Measurements from ENCODE around the gene MBD2. TPM values are rescaled to one million over a fixed set of nuclear protein-coding genes. Genes with fewer than 3 reads are reported as not detected.

MBD2 gene
- total RNA-seq, 1 experiment from 2014 or later, result 79.1 TPM

GRCh38 chr18:54242327-54242726, 17.9 kb upstream of the MBD2 start:
- Histone ChIP-seq H4K20me1 (ENCODE audit: insufficient read depth) (no peaks in the 10 kb centered on the region), H3K27me3 (ENCODE audit: insufficient read depth, low read length) (no peaks in the 10 kb centered on the region), H3K4me1 (ENCODE audit: control insufficient read depth in 1 of 2, insufficient read depth in 2 of 2, low read length in 2 of 2) (no peaks in the 10 kb centered on the region), H2AFZ (ENCODE audit: low read depth, low read length, poor library complexity, severe bottlenecking) (no peak overlapping the region), H3K27ac (ENCODE audit: low read depth, low read length) (no peak overlapping the region), H3K9me3 (ENCODE audit: control insufficient read depth in 1 of 2, insufficient read depth in 1 of 2, low read depth in 1 of 2, low read length in 2 of 2) (no peaks in the 10 kb centered on the region), H3K9me2 (ENCODE audit: insufficient read depth) (no peaks in the 10 kb centered on the region), H3K4me2 (ENCODE audit: low read length) (no peak overlapping the region), H3K79me2 (ENCODE audit: insufficient read depth, low read length) (no peaks in the 10 kb centered on the region), H3K9ac (ENCODE audit: low read length) (no peak overlapping the region), H3K4me3 (replicated peaks in 1 of 2; ENCODE audit: low read depth in 1 of 2, low read length in 2 of 2) (no peak overlapping the region), H3K36me3 (ENCODE audit: control insufficient read depth in 1 of 2, insufficient read depth in 2 of 2, low read length in 2 of 2) (no peaks in the 10 kb centered on the region)
- RAD21 ChIA-PET (ENCODE audit: low non-redundant PET in 1 of 2, low total read pairs in 2 of 2, uncharacterized antibody in 2 of 2, unreplicated experiment in 2 of 2), result no interaction called here
- no TSS peak for BruUV-seq (replicated peaks)
- intact Hi-C loops (cut with micrococcal nuclease), result no loop called here
- no peak for DNase-seq (ENCODE audit: low read depth, low spot score)
- CTCF ChIA-PET, result no interaction called here
- POLR2A ChIA-PET, result no interaction called here
- no peak for TF ChIP-seq EZH2phosphoT487 (IDR thresholded peaks at IDR 0.05; ENCODE audit: borderline replicate concordance)
- no peak for TF ChIP-seq POLR2A (IDR thresholded peaks at IDR 0.05; ENCODE audit: borderline replicate concordance, extremely low read depth, insufficient read depth, insufficient read length)
- no peak for TF ChIP-seq ATF3 (IDR thresholded peaks at IDR 0.05)
- no peak for TF ChIP-seq FOSL1 (IDR thresholded peaks at IDR 0.05; ENCODE audit: low read depth)
- TF ChIP-seq CEBPB (IDR thresholded peaks at IDR 0.05; ENCODE audit: low read depth), result no peak
- TF ChIP-seq JUND (IDR thresholded peaks at IDR 0.05), result no peak
- no peak for TF ChIP-seq ZBTB33 (IDR thresholded peaks at IDR 0.05; ENCODE audit: extremely low read depth, insufficient replicate concordance, low read length)
- TF ChIP-seq SRF (IDR thresholded peaks at IDR 0.05; ENCODE audit: low read depth), result no peak
- no peak for TF ChIP-seq SP1 (IDR thresholded peaks at IDR 0.05; ENCODE audit: low read depth)
- no peak for TF ChIP-seq YY1 (IDR thresholded peaks at IDR 0.05; ENCODE audit: extremely low read depth, insufficient replicate concordance, low read depth, low read length)
- no peak for TF ChIP-seq TCF7L2 (IDR thresholded peaks at IDR 0.05; ENCODE audit: borderline replicate concordance, extremely low read depth, insufficient read depth, insufficient read length)
- no peak for TF ChIP-seq REST (IDR thresholded peaks at IDR 0.05; ENCODE audit: low read depth)
- TF ChIP-seq SIN3A (IDR thresholded peaks at IDR 0.05; ENCODE audit: low read depth), result no peak
- TF ChIP-seq CBX3 (IDR thresholded peaks at IDR 0.05; ENCODE audit: low read depth), result no peak
- no peak for TF ChIP-seq ZNF274 (IDR thresholded peaks at IDR 0.05; ENCODE audit: low read depth, low read length)
- TF ChIP-seq EGR1 (IDR thresholded peaks at IDR 0.05; ENCODE audit: low read depth), result no peak
- TF ChIP-seq POLR2AphosphoS5 (IDR thresholded peaks at IDR 0.05; ENCODE audit: low read depth, low read length), result no peak
- TF ChIP-seq CTCF (IDR thresholded peaks at IDR 0.05 in 2 of 3, conservative IDR thresholded peaks at IDR 0.05 in 1 of 3; ENCODE audit: borderline replicate concordance in 1 of 3, insufficient read depth in 1 of 3, low read depth in 2 of 3, low read length in 2 of 3), result no peak
- no peak for ATAC-seq

Measured in HCT116 (cell line).